NCI-H526 treated with DMSO at 0.1 percent for 48 hours (cell line): ENCODE measurements around the gene FAT3.

Experiments
- DNase-seq: peaks from one replicate; lab custom pipeline; 2025; lab: John Stamatoyannopoulos, UW

FAT3 gene

DNA sequence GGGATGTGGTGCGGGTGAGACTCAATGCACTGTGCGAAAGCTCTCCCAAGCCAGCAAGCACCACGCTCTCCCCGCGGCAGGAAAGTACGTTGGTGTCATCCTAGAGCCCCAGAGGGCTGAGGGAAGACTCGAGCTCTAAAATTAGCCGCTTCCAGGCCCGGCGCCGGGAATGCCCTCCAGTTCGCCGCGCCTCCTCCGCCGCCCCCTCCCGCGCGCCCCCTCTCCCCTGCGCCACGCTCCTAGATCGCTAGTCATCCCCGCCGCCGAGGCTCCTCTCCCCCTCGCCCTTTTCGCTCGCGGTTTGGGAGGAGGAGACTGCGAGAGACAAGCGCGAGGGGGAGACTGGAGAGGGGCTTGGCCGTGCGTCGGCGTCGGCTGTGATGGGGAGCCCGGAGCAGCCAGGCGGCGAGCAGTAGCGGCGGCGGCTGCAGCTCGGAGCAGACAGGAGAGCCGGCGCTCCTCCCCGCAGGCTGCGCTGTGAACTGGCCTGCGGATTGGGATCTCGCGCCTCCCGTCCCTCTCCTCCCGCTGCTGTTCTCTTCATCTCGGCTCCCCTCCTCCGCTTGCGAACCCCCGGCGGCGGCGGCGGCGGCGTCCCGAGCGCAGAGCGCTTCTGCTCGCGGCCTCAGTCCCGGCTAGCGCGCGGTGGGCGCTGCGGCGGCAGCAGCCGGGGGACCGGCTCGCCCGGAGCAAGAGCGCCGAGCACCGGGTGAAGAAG, at the start of gene FAT3:
Gene FAT3, plus strand, starts transcription at position 412 of the 718 bp plus-strand sequence. CDS start 127,295 bp downstream, outside the sequence.
- peak; percentile 98 for DNase-seq

DNA sequence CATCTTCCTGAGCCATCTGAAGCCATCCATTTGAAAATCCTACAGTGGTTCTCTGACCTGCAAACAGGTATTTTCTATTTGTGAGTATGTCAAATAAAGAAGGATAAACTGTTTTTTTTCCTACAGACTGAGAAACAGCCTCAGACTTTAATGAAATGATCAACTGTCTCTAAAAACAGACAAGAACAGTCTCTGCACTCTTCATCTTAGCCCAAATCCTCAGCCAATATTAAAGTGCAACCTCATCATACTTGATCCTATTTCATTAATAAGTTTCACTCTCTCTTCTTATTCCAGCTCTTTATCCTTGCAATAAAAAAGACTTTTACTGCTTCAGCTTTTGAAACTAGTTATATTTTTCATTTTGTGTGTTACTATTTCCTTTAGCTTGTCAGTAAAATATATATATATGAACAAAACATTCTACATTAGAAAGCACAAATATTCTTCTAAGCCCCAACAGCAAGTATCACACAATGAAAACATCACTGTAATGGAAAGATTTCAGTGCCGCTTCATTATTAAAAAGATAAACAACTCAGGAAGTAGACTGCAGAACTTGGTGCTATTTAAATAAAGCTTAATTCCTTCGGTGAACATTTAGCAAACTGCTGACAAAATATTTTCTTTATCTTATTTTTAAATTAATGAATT, 45.5 kb upstream of the FAT3 start:
- DNase-seq: no peak

- DNase-seq: no peak
Measured at GRCh38 chr11:92180226-92180625, 44.4 kb upstream of the FAT3 start.

DNA sequence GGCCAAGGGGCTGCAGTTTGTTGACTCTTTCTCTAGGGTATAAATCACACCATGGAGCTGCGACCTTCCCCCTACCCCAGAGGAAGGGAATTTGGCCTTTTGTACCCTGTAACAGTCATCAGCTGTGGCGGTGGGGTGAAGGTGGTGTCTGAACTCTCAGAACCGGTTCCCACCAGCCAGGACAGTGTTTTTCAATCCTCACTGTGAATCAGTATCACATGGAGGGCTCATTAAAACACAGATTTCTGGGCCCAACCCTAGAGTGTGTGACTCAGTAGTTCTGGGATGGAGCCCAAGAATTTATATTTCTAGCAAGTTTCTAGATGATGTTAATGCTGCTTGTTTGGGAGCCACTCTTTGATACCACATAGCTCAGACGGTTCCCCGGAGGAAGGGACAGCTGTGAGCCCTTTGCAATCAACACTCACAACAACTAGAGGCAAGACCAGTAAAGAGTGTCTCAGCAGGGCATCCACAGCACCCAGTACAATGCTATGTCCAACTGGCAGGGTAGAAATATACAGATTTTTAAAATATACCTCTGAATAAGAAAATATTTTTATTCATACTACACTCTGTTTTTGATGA, 43.9 kb upstream of the FAT3 start:
- no peak for DNase-seq

DNA sequence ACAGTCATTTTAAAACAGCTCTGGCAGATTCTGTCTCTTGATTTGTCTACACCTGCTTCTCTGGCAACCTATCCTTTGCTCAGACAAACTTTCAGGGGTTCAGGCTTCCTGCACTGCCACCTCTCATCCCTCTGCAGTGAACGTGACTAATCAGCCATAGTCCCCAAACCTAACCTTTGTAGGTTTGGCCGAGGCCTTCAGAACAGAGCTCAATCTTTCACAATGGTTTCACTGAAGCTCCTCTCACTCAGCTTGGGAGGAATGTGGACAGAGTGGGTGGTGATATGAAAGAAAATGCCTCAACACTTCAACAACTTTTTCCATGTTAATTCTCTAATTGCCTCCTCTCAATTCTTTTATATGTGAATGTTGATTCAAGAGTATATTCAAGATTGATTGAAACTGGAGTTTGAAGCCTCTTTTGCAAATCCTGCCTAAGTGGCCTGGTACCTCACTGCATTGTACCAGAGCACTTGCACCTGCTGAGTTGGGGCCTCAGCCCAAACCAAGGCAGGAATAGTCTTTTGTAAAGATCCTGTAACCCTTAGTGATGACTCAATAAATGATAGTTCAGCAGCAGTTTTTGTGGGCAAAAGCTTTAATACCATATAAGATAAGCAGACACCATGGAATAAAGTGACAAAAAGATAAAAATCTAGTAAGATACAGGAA, 33.9 kb upstream of the FAT3 start:
- no peak for DNase-seq

DNA sequence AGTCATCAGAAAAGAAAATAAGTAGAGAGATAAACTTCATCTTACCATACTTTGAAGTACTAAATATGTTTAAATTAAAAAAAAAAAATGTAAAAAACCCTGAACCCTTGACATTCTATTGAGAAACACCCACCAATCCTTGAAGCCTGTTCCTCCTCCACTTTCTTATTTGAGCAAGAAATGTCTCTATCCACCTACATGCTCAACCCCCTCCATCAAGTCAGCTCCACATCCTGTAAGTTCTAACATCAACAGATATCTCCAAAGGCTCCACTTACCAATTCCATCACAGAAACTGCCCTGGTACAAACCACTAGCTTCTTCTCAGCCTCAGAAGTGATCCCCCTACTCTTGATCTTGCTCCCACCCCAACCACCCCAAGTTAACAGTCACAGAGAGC, 32.5 kb upstream of the FAT3 start:
- no peak for DNase-seq

- DNase-seq: no peak
Measured at GRCh38 chr11:92198268-92198667, 26.4 kb upstream of the FAT3 start.

GRCh38 chr11:92199991-92200390, 24.6 kb upstream of the FAT3 start:
- no peak for DNase-seq

DNA sequence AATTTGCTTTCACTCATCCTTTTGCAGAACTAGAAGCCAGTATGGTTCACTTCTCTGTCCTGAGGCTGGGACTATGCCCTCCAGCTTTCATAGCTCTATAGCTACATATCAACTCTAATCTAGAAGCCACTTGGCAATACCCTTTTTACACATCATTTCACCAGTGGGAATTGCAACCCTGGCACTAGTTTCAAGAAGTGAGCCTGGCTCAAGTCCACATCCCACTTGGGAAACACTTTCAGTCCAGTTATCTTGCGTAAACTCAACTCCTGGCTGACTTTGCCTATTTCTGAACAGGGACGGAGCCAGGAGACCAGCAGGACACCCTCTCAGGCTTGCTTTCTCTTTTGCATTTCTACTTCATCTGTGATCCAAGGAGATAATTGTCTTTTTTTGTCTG, 19.9 kb upstream of the FAT3 start:
- no peak for DNase-seq

DNA sequence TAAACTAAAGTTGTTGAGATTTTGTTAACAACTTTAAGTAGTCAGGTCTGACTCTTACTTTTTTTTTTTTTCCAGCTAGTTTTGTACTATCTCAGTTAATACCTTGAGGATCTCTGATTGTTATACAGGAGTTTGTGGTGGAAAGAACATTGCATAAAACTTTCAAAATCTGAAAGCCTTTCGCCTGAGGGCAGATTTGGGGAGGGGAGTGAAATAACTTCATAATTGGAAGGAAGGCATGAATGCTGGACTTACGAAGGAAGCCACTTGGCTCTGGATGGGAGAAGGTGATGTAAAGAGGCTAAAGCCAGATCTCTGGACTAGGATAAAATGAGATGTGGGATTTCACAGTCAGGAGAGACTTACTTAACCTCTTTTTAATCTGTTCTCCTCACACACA, 18.2 kb upstream of the FAT3 start:
- no peak for DNase-seq

- peak; percentile 86 for DNase-seq
Measured at GRCh38 chr11:92211576-92212167, 12.9 kb upstream of the FAT3 start.

- DNase-seq: no peak
Measured at GRCh38 chr11:92212530-92212929, 12.1 kb upstream of the FAT3 start.

GRCh38 chr11:92216789-92217188, 7.8 kb upstream of the FAT3 start:
- DNase-seq: no peak

- DNase-seq: no peak
Measured at GRCh38 chr11:92219476-92219875, 5.1 kb upstream of the FAT3 start.

DNA sequence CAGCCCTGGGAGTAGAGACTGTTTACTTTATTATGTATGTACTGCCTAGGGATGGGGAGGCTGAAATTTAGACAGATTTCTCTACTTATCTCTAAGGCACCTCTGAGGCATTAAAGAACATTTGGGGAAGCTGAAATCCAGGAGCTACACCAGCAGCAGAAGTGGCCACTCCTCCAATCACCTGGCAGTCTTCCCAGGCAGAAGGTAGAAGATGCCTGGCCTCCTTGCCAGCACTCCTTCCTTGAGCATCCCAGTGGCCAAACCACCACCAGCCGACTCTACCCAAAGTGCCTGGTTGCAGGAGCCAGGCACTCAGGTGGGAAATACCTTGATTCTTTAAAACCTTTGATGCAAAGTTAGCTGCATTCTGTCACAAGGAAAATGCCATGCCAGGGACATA, 1.9 kb upstream of the FAT3 start:
- DNase-seq: no peak

GRCh38 chr11:92224054-92224406, 588 bp upstream of the FAT3 start:
- peak; percentile 93 for DNase-seq

GRCh38 chr11:92225125-92225567, 528 bp downstream of the FAT3 start:
- peak; percentile 82 for DNase-seq

DNA sequence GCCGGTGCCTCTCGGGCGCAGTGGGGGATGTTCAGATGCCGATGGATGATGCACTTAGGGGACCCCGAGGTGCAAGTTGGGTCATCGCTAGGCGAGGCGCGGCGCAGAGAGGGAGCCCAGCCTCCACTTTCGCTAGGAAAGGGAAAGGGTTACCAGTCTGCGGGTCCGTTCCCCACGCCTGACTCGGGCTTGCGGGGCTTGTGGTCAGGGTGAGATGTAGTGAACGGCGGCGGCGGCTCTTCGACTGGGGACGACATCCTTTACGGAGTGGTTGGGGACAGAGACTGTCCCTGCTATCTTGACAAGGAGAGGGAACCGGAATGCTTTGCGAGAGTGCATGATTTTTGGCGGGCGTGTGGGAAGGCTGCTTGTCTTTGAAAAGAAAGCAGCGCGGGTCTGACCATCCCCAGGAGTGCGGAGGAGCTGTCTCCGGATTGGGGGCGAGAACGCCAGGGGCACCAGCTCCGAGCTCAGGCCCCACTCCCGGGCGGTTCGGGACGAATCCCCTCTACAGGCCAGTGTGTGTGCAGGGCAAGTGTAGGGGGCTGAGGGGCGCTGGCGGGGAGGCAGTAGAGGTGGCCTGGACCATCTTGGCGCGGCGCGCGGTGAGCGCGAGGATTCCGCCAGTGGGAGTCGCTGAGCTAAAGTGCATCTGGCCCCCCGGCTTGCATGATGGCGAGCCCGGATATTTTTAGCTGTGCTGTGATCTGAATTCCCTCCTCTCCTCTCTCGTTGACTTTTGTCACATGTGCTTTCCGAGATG, 1.1 kb downstream of the FAT3 start:
- DNase-seq: peak; percentile 93

DNA sequence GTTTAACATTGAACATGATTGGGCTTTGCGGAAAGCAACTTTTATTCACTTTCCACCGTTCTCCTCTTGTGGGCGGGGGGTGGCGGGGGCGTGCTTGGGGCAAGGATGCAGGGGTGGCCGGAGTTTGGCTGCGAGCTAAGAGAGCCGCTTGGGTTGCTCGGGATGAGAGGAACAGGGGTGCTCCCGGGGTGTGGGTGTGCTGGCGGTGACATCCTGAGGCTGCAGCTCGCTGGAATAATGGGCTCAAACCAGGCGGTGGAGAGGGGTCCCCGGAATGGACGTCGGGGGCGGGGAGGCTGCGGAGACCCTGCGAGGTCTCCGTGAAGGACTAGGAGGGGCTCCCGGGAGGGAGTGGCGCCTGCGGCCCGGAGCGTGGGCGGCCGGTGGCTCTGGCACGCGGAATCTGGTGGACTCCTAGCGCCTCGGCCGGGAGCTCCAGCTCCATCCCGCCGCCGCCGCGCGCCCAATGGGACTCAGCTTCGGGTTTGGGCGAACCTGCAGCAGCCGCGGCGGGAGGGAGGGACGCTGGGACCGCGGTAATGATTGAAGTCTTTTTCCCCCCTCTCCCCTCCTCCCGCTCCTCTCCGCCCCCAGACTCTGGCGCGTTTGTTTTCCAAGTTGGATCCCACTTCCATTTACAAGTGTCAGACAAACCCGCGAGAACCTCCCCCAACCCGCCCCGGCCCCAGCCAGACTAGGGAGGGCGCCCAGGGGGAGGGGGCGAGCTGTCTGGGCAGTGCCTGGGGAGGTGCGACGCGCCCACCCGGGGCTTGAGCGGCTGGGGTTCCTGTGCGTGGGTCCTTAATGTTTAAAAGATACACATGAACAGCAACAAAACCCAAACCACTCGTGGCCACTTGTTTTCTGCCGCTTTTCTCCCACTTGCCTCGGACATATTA, 2.0 kb downstream of the FAT3 start:
- peak; percentile 89 for DNase-seq

DNA sequence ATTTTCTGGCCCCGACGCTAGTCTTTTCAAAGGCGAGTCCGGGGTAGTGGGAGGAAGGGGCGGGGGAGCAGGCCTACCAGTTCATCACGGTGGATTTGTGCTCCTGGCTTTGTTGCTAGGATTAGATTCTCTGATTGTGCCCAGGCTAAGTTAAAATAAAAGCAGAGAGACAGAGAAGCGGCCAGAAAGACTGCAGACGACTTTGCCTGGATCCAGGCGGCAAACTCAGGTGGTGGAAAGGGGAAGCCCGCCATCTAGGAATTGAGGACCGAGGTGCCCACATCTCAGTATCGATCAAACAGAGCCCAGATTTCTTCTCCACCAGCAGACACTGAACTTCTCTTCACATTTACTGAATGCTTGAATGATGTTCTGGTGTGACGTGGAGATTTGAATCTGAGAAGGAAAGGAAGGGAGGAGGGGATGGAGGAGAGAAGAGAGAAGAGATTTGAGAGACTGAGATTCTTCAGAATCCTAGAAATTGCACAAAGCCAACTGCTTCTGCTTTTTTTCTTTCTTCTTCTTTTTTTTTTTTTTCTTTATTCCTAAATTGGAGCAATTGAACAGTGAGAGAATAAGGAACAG, 2.7 kb downstream of the FAT3 start:
- DNase-seq: peak; percentile 89
